SJSA1 (cell line): ENCODE data around the gene RXRG. TPM values are rescaled to one million over a fixed set of nuclear protein-coding genes. Genes with fewer than 3 reads are reported as not detected.

Experiments
- DNase-seq, 2 experiments: peaks; one replicate each; pipeline ENCODE4 v3.0.0-alpha.2; 2015 to 2020; ENCODE audit warnings: low spot score in 2 of 2, low read depth in 1 of 2
- H3K27ac ChIP-seq: fragments of 250-450 bp; sonication (Bioruptor Pico); 2 replicates; pipeline ENCODE4 v1.5.1; 2020; ENCODE audit warnings: mild to moderate bottlenecking, moderate library complexity
- H3K27me3 ChIP-seq: fragments of 250-450 bp; sonication (Bioruptor Pico); replicated peaks from 2 replicates; pipeline ENCODE4 v1.5.1; 2020; ENCODE audit warnings: mild to moderate bottlenecking, moderate library complexity
- H3K36me3 ChIP-seq: fragments of 250-450 bp; sonication (Bioruptor Pico); 2 replicates; pipeline ENCODE4 v1.5.1; 2020; ENCODE audit warnings: mild to moderate bottlenecking
- H3K4me1 ChIP-seq: fragments of 250-450 bp; sonication (Bioruptor Pico); replicated peaks from 2 replicates; pipeline ENCODE4 v1.6.1; 2021; ENCODE audit warnings: mild to moderate bottlenecking
- H3K4me3 ChIP-seq: fragments of 250-450 bp; sonication (Bioruptor Pico); 2 replicates; pipeline ENCODE4 v1.5.1; 2020; ENCODE audit warnings: mild to moderate bottlenecking
- H3K9me3 ChIP-seq: fragments of 250-450 bp; sonication (Bioruptor Pico); replicated peaks from 2 replicates; pipeline ENCODE4 v1.5.1; 2020; ENCODE audit warnings: mild to moderate bottlenecking
- total RNA-seq: library from RNA; depleted of rRNA; stranded (reverse); fragments of >200 nt; shearing (Covaris generic); gene quantifications from 2 replicates; pipeline ENCODE4 v1.2.3, GENCODE V29; 2014; rRNA removed

The RXRG gene
- total RNA-seq, 1 experiment from 2014 or later = not detected

DNA sequence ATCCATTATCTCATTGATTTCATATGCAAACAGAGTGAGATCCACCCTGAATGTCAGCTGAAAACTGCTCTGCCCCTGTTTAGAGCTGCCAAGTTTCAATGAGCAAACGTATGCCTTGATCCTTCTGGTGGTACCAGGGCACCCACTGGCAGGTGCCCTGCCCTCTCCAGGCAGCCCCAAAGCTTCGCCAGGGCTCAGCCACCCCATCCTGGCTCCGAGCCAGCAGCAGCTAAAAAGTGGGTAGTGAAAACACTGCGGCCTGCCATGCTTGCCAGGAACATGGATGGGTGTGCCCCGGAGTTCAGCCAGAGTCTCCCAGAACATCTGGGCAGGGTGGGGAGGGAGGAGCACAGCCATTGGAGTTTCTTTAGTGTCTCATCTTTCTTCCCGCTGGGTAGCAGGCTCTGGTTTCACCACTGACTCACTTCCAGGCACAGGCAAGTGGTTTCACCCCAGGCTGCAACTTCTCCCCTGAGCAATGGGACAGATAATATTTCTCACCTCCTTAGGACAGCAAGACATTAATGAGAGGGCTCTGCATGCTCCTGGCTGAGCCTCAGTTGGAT, 80.3 kb downstream of the RXRG start:
- no peaks in the 10 kb centered on the region for H3K9me3 ChIP-seq
- no peaks in the 10 kb centered on the region for H3K27me3 ChIP-seq
- no peak overlapping the region for H3K4me3 ChIP-seq
- no peak for DNase-seq
- H3K36me3 ChIP-seq = no peaks in the 10 kb centered on the region
- no peaks in the 10 kb centered on the region for H3K4me1 ChIP-seq
- no peak overlapping the region for H3K27ac ChIP-seq

DNA sequence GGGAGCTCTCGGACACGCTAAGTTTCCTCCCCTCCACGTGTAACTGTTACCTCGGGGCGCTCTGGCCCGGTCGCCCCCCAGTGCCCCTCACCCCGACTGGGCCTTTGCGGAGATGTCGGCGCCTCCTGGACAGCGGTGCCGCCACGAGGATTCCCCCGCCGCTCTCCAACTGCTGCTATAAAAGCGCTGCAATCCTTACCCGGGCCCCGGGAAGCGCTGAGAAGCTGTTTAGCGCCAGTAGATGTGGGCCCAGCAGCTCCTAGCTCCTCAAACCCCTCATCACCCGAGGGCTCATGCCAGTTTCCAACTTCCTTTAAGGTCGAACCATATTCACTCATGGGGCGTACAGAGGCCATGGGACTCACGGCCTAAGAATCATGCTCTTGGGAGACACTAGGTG, 88.0 kb downstream of the RXRG start:
- H3K36me3 ChIP-seq = no peaks in the 10 kb centered on the region
- no peaks in the 10 kb centered on the region for H3K4me1 ChIP-seq
- no peak overlapping the region for H3K27ac ChIP-seq
- H3K27me3 ChIP-seq = peaks cover 32% of the 10 kb centered on the region
- H3K9me3 ChIP-seq = no peaks in the 10 kb centered on the region
- H3K4me3 ChIP-seq = no peak overlapping the region
- no peak for DNase-seq

DNA sequence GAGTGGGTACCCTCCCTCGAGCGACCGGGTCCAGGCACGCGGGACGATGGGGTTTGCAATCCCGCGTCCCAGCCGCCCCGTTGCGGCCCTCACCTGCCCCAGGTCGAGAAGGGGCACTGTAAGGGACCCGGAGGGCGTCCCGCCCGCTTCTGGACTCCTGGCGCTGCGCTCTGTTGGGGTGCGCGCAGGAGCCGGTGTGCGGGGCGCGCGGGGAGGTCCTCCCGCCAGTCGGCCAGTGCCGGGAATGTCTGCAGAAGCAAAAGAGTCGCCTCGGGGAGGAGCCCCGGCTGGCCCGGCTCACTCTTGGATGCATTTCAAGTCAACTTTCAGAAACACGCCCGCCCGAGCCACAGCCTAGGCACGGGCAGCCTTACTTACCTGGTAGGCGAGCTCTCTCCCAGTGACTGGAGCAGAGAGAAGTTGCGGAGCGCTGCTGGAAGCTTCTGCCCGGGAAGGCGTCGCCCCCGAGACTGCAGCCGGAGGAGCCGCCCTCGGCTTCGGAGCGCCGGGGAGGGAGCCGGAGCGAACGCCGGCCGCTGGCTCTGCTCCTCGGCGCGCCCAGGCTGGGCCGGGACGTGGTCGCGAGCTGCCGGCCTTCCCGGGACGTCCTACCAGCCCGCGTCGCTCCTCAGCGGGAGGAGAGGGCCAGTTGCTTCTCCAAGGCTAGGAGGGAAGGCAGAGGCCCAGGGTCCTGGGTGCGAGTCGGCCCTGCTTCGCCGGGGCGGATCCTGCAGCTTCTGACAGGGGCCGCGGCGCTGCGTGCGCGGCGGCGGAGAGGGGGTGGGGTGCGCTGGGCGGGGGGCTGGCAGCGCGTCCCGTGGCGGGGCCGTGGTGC, 88.7 kb downstream of the RXRG start, which contains the start of gene LMX1A:
Gene LMX1A (minus strand): TSS at position 739 of the 835 bp plus-strand sequence. CDS start 1,156 bp downstream, outside the sequence.
- Histone ChIP-seq H3K27me3 (peaks cover 32% of the 10 kb centered on the region), H3K9me3 (no peaks in the 10 kb centered on the region), H3K27ac (no peak within 1 kb of the TSS), H3K36me3 (no peaks in the 10 kb centered on the region), H3K4me1 (no peaks in the 10 kb centered on the region), H3K4me3 (no peak within 1 kb of the TSS)
- no peak for DNase-seq

DNA sequence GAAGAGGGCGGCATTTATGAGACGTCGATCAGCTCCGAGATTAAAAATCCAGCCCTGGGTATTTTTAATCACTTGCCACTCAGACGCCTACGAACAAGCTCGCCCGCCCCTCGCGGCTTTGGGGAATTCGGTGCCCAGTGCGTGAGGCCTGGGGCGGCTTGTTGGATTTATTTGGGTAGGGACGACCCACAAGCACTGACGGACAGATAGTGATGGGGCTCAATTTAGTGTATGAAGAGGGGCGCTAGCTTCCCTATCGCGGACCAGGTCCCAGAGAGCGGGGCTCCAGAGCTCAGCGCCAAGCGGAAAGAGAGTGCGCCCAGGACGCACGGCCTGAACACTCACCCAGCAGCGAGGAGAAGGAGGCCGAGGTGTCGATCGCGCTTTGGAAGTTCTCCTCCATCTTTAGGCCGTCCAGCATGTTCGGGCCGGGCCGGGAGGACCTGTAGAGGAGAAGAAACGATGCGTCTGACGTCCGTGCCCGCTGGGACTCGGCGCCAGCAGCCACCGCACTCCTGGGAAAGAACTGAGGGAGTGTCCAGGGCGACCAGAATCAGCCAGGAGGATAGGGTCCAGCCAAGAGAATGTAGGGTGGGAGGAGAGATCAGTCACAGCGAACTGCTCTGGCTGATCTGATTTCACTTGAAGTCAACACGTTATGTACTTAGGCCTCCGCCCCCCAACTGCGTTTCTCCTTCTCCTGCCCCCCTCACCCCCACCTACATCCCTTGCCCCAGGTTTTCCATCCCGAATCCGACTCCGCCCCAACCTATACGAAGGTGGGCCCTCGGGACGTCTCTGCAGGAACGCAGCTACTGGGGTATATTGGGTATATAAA, 89.6 kb downstream of the RXRG start:
- Histone ChIP-seq H3K4me1 (no peaks in the 10 kb centered on the region), H3K27me3 (peaks cover 32% of the 10 kb centered on the region), H3K4me3 (no peak overlapping the region), H3K27ac (no peak overlapping the region), H3K9me3 (no peaks in the 10 kb centered on the region), H3K36me3 (no peaks in the 10 kb centered on the region)
- DNase-seq = no peak

DNA sequence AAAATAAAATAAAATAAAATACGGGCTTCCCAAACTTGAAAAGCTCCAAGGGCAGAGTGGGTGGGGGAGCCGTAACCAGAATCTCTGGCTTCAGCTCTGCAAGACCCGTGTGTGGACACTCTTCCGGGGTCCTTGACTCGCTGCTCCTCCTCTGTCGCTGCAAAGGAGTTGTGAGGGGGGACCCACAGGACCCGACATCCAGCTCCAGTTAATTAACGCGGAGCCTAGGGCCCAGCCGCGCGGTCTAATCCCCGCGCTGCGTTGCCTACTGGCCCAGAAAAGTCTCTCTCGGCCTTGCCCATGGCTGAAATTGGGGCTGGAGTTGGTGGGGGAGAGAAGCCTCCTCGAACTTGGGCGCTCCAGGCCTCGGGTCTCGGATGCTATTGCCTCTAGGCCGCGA, 90.2 kb downstream of the RXRG start:
- DNase-seq = no peak
- H3K4me1 ChIP-seq = no peaks in the 10 kb centered on the region
- H3K9me3 ChIP-seq = no peaks in the 10 kb centered on the region
- no peak overlapping the region for H3K27ac ChIP-seq
- peaks cover 32% of the 10 kb centered on the region for H3K27me3 ChIP-seq
- no peaks in the 10 kb centered on the region for H3K36me3 ChIP-seq
- no peak overlapping the region for H3K4me3 ChIP-seq

- Histone ChIP-seq H3K4me1 (no peaks in the 10 kb centered on the region), H3K9me3 (no peaks in the 10 kb centered on the region), H3K36me3 (no peaks in the 10 kb centered on the region), H3K27ac (no peak overlapping the region), H3K27me3 (peaks cover 30% of the 10 kb centered on the region), H3K4me3 (no peak overlapping the region)
- no peak for DNase-seq
These were observed 90.9 kb downstream of the RXRG start for GRCh38 chr1:165353731-165354671.

DNA sequence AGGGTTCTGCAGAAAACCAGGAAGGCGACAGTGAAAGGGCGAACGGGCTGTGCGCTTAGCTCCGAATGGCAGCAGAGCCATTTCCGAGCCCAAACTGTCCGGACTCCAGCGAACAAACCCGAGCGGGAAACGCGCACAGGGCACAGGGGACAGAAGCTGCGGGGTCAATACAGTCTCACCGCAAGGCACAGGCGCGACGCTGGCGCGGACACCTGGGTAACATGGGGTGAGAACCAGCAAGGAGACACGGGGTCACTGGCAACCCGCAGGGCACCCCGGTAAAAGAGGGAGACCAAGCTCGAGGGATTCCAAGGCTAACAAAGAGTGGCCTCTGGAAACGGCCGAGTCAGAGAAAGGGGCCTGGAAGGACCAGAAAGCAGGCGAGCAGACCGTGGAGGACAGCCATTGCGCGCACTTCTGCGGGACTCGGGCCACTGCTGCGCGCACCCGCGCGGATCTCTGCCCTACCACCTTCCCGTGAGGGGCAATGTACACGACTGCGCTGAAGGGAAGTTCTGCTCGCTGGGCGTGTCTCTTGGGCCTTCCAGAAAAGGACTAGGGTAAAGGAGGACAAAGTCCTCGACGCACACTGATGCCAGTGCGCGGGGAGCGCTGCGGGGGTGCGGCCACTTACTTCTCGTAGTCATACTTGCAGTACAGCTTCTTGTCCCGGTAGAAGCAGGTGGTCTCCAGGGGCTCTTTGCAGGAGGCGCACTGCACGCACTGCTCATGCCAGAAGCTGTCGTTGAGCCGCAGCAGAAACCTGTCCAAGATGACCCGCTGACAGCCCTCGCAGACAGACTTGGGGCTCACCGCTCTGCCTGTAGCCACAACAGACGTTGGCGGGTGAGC, 92.3 kb downstream of the RXRG start:
- Histone ChIP-seq H3K9me3 (no peaks in the 10 kb centered on the region), H3K36me3 (no peaks in the 10 kb centered on the region), H3K27ac (no peak overlapping the region), H3K27me3 (peaks cover 19% of the 10 kb centered on the region), H3K4me1 (no peaks in the 10 kb centered on the region), H3K4me3 (no peak overlapping the region)
- DNase-seq = no peak

- Histone ChIP-seq H3K27ac (no peak overlapping the region), H3K9me3 (no peaks in the 10 kb centered on the region), H3K4me3 (no peak overlapping the region), H3K36me3 (no peaks in the 10 kb centered on the region), H3K27me3 (peaks cover 19% of the 10 kb centered on the region), H3K4me1 (no peaks in the 10 kb centered on the region)
- DNase-seq = no peak
These were observed 93.0 kb downstream of the RXRG start for GRCh38 chr1:165351863-165352441.

Other genes with a start within 250 kb of the RXRG start
- gene LMX1A, start 88.4 kb downstream of the RXRG start, total RNA-seq = not detected in 2 replicates
- gene LRRC52, start 98.9 kb upstream of the RXRG start, total RNA-seq = not detected in 2 replicates
- gene MGST3, start 186.1 kb upstream of the RXRG start, total RNA-seq = 123 and 167 TPM in 2 replicates